GM12873 (cell line): ENCODE results near the gene CD96.

Source experiments
- CTCF ChIP-seq: IDR thresholded peaks from 2 replicates; pipeline ENCODE4 v1.5.1; 2012; ENCODE audit warnings: low read depth, mild to moderate bottlenecking, moderate library complexity, low read length, control low read depth; ENCODE audit not compliant: insufficient read depth; ENCODE audit errors: missing control alignments

The CD96 gene

GRCh38 chr3:111578867-111579266 is 36.9 kb downstream of the CD96 start:
- no peak for TF ChIP-seq CTCF

GRCh38 chr3:111579495-111579894 is 37.5 kb downstream of the CD96 start:
- TF ChIP-seq CTCF = no peak

GRCh38 chr3:111581403-111582119 is 39.6 kb downstream of the CD96 start:
- no peak for TF ChIP-seq CTCF

GRCh38 chr3:111582120-111582474 is 40.1 kb downstream of the CD96 start:
- no peak for TF ChIP-seq CTCF

- no peak for TF ChIP-seq CTCF
Observed at GRCh38 chr3:111584744-111585143, 42.7 kb downstream of the CD96 start.

- no peak for TF ChIP-seq CTCF
Observed at GRCh38 chr3:111585217-111585616, 43.2 kb downstream of the CD96 start.

GRCh38 chr3:111588527-111588926 is 46.5 kb downstream of the CD96 start:
- TF ChIP-seq CTCF = no peak
